ENCODE results near the gene LSAMP. TPM values are rescaled to one million over a fixed set of nuclear protein-coding genes. Genes with fewer than 3 reads are reported as not detected.
A peak's percentile ranks its signal among the peaks of the same experiment; 100 is the strongest.

LSAMP gene
- total RNA-seq, 1 donor: 3.3 TPM

DNA sequence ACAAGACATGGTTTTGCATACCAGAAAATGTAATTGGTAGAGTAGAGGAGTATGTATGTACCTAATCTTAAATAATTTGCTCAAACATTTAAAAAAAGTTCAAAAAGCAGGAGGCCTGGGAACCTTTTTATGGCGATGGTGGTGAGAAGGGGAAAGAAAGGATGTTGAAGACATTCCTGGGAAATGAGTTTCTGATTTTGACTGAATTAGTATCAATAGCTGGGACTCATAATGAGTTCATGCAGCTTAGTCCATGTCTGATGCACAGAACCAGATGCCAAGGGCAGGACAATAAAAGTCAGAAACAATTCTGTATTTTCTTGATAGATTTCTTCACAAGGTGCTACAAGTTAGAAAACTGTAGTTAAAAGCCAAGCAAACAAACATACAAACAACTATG lies 426.6 kb downstream of the LSAMP start:
- H3K9me3 ChIP-seq (ENCODE audit: low read depth, low read length): no peaks in the 10 kb centered on the region
- H3K27ac ChIP-seq (ENCODE audit: low read depth, low read length): no peak overlapping the region
- TF ChIP-seq CTCF (IDR thresholded peaks at IDR 0.05; ENCODE audit: extremely low read depth, low read depth, low read length): no peak
- H3K36me3 ChIP-seq (ENCODE audit: insufficient read depth, low read length): no peaks in the 10 kb centered on the region
- H3K27me3 ChIP-seq (ENCODE audit: insufficient read depth, low read length): no peaks in the 10 kb centered on the region
- H3K4me3 ChIP-seq (ENCODE audit: insufficient read depth, low read length): no peak overlapping the region
- H3K4me1 ChIP-seq (ENCODE audit: insufficient read depth, low read length): no peaks in the 10 kb centered on the region
- no peaks in the 10 kb centered on the region for H3K79me2 ChIP-seq (ENCODE audit: insufficient read depth, low read length)
- no peak for DNase-seq (ENCODE audit: insufficient read length, low spot score, missing footprints)
- H2AFZ ChIP-seq (ENCODE audit: low read length): no peak overlapping the region
- no peaks in the 10 kb centered on the region for H4K20me1 ChIP-seq (ENCODE audit: insufficient read depth, low read length)
- H3K4me2 ChIP-seq (ENCODE audit: insufficient read depth, low read length): no peak overlapping the region

DNA sequence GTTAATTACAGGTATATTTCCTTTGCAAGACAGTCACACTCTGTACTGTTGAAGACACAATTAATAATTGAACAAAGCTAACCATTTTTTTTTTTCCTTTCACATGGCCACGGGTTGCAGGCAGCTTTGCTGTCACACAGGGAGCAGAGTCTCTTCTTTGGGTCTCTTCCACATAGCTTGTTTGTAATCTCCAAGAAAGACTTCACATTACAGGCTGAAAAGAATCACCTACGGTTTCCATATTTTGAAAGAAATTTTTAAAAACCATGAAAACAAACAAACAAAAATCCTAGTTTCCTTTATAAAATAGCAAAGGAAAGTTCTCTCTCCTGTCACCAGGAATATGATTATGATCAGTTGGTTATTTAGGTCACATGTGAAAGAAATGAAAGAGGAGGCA lies 429.4 kb downstream of the LSAMP start:
- no peak for DNase-seq (ENCODE audit: insufficient read length, low spot score, missing footprints)

DNA sequence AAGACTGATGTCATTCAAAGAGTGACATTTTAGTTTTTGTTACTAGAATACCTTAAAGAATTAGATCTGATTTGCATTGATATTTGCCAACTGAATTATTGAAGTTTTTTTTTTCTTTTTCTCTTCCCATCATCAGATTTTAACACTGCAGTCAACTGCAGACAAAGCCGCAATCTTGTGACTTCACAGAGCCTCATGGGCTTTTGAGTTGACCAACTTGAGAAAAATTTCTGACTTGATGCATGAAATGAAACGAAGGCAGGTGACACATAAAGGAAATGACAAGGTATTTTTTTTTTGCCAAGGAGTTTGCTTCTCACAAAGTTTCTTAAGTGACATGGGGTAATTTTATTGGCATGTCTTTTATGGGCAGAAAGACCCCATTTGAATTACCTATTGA lies 438.3 kb downstream of the LSAMP start:
- H3K4me1 ChIP-seq (ENCODE audit: insufficient read depth, low read length): peaks cover 20% of the 10 kb centered on the region
- H3K36me3 ChIP-seq (ENCODE audit: insufficient read depth, low read length): no peaks in the 10 kb centered on the region
- no peak overlapping the region for H3K4me3 ChIP-seq (ENCODE audit: insufficient read depth, low read length)
- no peaks in the 10 kb centered on the region for H3K27me3 ChIP-seq (ENCODE audit: insufficient read depth, low read length)
- no peaks in the 10 kb centered on the region for H4K20me1 ChIP-seq (ENCODE audit: insufficient read depth, low read length)
- H3K9me3 ChIP-seq (ENCODE audit: low read depth, low read length): no peaks in the 10 kb centered on the region
- H3K27ac ChIP-seq (ENCODE audit: low read depth, low read length): no peak overlapping the region
- DNase-seq (ENCODE audit: insufficient read length, low spot score, missing footprints): no peak
- no peak for TF ChIP-seq CTCF (IDR thresholded peaks at IDR 0.05; ENCODE audit: extremely low read depth, low read depth, low read length)
- no peak overlapping the region for H3K4me2 ChIP-seq (ENCODE audit: insufficient read depth, low read length)
- H2AFZ ChIP-seq (ENCODE audit: low read length): no peak overlapping the region
- no peaks in the 10 kb centered on the region for H3K79me2 ChIP-seq (ENCODE audit: insufficient read depth, low read length)

More for the DNA sequence above, 429.4 kb downstream of the LSAMP start:
- H3K27me3 ChIP-seq (ENCODE audit: insufficient read depth, low read length): no peaks in the 10 kb centered on the region
- no peak for TF ChIP-seq CTCF (IDR thresholded peaks at IDR 0.05; ENCODE audit: extremely low read depth, low read depth, low read length)
- H3K27ac ChIP-seq (ENCODE audit: low read depth, low read length): no peak overlapping the region
- H3K4me3 ChIP-seq (ENCODE audit: insufficient read depth, low read length): no peak overlapping the region
- no peaks in the 10 kb centered on the region for H3K9me3 ChIP-seq (ENCODE audit: low read depth, low read length)
- H3K36me3 ChIP-seq (ENCODE audit: insufficient read depth, low read length): no peaks in the 10 kb centered on the region
- H3K79me2 ChIP-seq (ENCODE audit: insufficient read depth, low read length): no peaks in the 10 kb centered on the region
- H3K4me2 ChIP-seq (ENCODE audit: insufficient read depth, low read length): no peak overlapping the region
- H3K4me1 ChIP-seq (ENCODE audit: insufficient read depth, low read length): no peaks in the 10 kb centered on the region
- no peaks in the 10 kb centered on the region for H4K20me1 ChIP-seq (ENCODE audit: insufficient read depth, low read length)
- no peak overlapping the region for H2AFZ ChIP-seq (ENCODE audit: low read length)

GRCh38 chr3:116005404-116005803 lies 439.9 kb downstream of the LSAMP start:
- Histone ChIP-seq H3K27ac (ENCODE audit: low read depth, low read length) (peak overlapping the region; percentile 89), H4K20me1 (ENCODE audit: insufficient read depth, low read length) (no peaks in the 10 kb centered on the region), H3K4me2 (ENCODE audit: insufficient read depth, low read length) (peak overlapping the region; percentile 49), H3K36me3 (ENCODE audit: insufficient read depth, low read length) (no peaks in the 10 kb centered on the region), H3K4me3 (ENCODE audit: insufficient read depth, low read length) (no peak overlapping the region), H3K79me2 (ENCODE audit: insufficient read depth, low read length) (no peaks in the 10 kb centered on the region), H3K4me1 (ENCODE audit: insufficient read depth, low read length) (peaks cover 35% of the 10 kb centered on the region), H3K9me3 (ENCODE audit: low read depth, low read length) (no peaks in the 10 kb centered on the region), H2AFZ (ENCODE audit: low read length) (peak overlapping the region; percentile 84), H3K27me3 (ENCODE audit: insufficient read depth, low read length) (no peaks in the 10 kb centered on the region)
- peak; percentile 78 for DNase-seq (ENCODE audit: insufficient read length, low spot score, missing footprints)
- no peak for TF ChIP-seq CTCF (IDR thresholded peaks at IDR 0.05; ENCODE audit: extremely low read depth, low read depth, low read length)

Measured in osteoblast (primary cell).